KMS-11 (cell line): Measurements from ENCODE around the gene CAPS.

ENCODE experiments used
- H2AFZ ChIP-seq: fragments of 200-600 bp; sonication (generic); 2 replicates; pipeline ENCODE4 v1.6.1; 2016; ENCODE audit warnings: antibody characterized with exemption, mixed run types, low read depth
- H3K27ac ChIP-seq: fragments of 200-600 bp; sonication (generic); 2 replicates; pipeline ENCODE4 v1.6.1; 2016; ENCODE audit warnings: mild to moderate bottlenecking, mixed run types
- H3K27me3 ChIP-seq: fragments of 200-600 bp; sonication (generic); 2 replicates; pipeline ENCODE4 v1.6.1; 2017; ENCODE audit warnings: mild to moderate bottlenecking, low read depth, mixed run types, moderate library complexity; ENCODE audit not compliant: insufficient read depth
- H3K36me3 ChIP-seq: fragments of 200-600 bp; sonication (generic); 2 replicates; pipeline ENCODE4 v1.6.1; 2017; ENCODE audit warnings: mild to moderate bottlenecking, mixed run types; ENCODE audit not compliant: insufficient read depth
- H3K4me1 ChIP-seq: fragments of 200-600 bp; sonication (generic); 2 replicates; pipeline ENCODE4 v1.6.1; 2016; ENCODE audit warnings: mild to moderate bottlenecking, low read depth, mixed run types; ENCODE audit not compliant: poor library complexity, severe bottlenecking
- H3K4me2 ChIP-seq: fragments of 200-600 bp; sonication (generic); 2 replicates; pipeline ENCODE4 v1.7.0; 2016; ENCODE audit warnings: mild to moderate bottlenecking, mixed run types
- H3K4me3 ChIP-seq: fragments of 200-600 bp; sonication (generic); IDR thresholded peaks from 2 replicates; pipeline ENCODE4 v1.6.1; 2017; ENCODE audit warnings: low read depth, low read length, mixed read lengths; ENCODE audit not compliant: insufficient read depth
- H3K79me2 ChIP-seq: fragments of 200-600 bp; sonication (generic); 2 replicates; pipeline ENCODE4 v1.6.1; 2016; ENCODE audit warnings: low read depth, mixed run types; ENCODE audit not compliant: insufficient read depth
- H3K9ac ChIP-seq: fragments of 200-600 bp; sonication (generic); 2 replicates; pipeline ENCODE4 v1.6.1; 2016; ENCODE audit warnings: mild to moderate bottlenecking, mixed run types
- H4K20me1 ChIP-seq: fragments of 200-600 bp; sonication (generic); 2 replicates; pipeline ENCODE4 v1.6.1; 2016; ENCODE audit warnings: mild to moderate bottlenecking, mixed run types; ENCODE audit not compliant: insufficient read depth
- CTCF ChIP-seq: fragments of 200-600 bp; sonication (generic); conservative IDR thresholded peaks from 2 replicates; pipeline ENCODE4 v1.6.1; 2017; ENCODE audit warnings: low read depth, mild to moderate bottlenecking, antibody characterized with exemption, low read length, moderate library complexity, mixed read lengths

Gene CAPS

DNA sequence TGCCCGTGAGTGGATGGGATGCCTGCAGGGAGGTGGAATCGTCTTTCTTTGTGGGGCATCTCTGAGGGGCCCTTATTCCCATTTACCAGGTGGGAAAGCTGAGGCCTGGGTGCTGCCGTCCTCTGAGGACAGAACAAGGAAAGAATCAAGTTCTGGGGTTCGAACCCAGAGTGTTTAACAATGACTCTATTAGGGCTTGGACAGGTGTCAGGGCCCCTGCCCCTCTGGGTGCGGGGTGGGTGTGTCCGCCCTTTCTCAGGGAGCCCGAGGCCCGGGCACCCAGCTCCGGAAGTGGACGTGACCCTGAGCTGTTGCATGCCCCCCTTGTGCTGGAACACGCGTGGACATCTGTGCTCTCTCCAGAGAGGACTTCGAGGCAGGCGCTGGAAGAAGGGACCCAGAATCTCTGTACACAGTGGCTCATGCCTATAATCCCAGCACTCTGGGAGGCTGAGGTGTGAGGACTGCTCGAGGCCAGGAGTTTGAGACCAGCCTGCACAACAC is 21.2 kb upstream of the CAPS start:
- Histone ChIP-seq H4K20me1 (no peaks in the 10 kb centered on the region), H3K27ac (no peak overlapping the region), H3K4me3 (no peak overlapping the region), H3K36me3 (no peaks in the 10 kb centered on the region), H2AFZ (no peak overlapping the region), H3K27me3 (peaks cover 6% of the 10 kb centered on the region; the same call in 1 of the 2 replicates), H3K9ac (no peak overlapping the region), H3K4me1 (no peaks in the 10 kb centered on the region), H3K79me2 (no peaks in the 10 kb centered on the region), H3K4me2 (no peak overlapping the region)
- TF ChIP-seq CTCF, result no peak; the same call in 1 of the 2 replicates

DNA sequence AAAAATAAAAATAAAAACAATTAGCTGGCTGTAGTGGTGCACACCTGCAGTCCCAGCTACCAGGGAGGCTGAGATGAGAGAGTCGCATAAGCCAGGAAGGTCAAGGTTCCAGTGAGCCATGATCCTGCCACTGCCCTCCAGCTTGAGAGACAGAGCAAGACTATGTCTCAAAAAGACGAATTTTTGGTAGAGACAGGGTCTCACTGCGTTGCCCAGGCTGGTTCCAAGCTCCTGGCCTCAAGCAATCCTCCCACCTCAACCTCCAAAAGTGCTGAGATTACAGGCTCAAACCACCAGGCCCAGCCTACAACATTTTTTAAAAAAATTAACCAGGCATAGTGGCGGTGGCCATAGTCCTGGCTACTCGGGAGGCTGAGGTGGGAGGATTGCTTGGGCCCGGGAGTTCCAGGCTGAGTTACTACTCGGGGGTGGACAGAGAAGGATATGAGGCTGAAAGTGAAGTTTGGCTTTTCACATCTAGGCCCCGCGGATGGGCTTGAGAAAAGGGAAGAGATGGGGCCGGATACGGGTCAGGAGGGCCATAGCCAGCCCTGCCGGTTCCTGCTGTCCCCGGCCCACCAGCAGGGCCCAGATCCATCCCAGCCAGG is 20.7 kb upstream of the CAPS start:
- no peak overlapping the region for H3K4me3 ChIP-seq
- H3K36me3 ChIP-seq, result no peaks in the 10 kb centered on the region
- peaks cover 3% of the 10 kb centered on the region; the same call in 1 of the 2 replicates for H3K27me3 ChIP-seq
- no peak for TF ChIP-seq CTCF
- H3K4me2 ChIP-seq, result no peak overlapping the region
- H3K79me2 ChIP-seq, result peaks cover 5% of the 10 kb centered on the region; the same call in 1 of the 2 replicates
- H4K20me1 ChIP-seq, result no peaks in the 10 kb centered on the region
- no peak overlapping the region for H3K27ac ChIP-seq
- no peak overlapping the region for H2AFZ ChIP-seq
- H3K9ac ChIP-seq, result no peak overlapping the region
- H3K4me1 ChIP-seq, result no peaks in the 10 kb centered on the region

DNA sequence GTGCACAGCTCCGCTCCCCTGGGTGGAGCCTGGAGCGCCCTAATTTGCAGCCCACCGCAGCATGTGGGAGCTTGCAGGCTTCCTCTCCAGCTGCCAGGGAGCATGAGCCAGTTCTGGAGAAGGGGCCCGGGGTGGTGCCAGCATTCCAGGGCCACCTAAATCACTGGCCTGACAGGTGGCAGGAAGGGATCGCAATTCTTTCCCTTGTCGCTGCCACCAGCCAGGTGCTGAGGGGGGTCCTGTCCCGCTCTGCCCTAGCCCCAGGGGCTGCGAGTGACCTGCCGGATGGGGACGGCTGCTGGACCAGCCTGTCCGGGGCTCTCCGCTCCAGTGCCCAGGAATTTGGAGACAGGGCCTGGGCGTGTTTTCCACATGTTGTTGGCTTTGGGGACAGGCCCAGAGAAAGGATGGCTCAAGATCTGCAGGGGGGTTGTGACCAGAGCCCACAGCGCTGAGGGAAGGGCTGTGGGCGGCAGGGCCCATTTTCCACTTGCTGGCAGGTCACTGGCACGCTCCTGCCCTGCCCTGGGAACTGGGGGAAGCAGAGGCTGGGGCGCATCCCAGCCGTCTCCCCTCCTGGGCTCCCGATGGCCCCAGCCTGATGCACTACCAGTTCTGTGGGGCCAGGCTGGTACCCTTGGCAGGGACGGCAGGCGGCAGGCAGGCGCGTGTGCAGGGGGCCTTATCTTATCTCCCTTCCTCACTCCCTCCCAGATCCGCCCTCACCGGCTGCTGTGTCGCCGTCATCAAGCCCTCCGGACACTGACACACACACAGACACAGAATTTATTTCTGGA is 19.9 kb upstream of the CAPS start:
- Histone ChIP-seq H2AFZ (no peak overlapping the region), H3K4me3 (no peak overlapping the region), H3K4me2 (no peak overlapping the region), H3K27ac (no peak overlapping the region), H3K4me1 (no peaks in the 10 kb centered on the region), H3K36me3 (no peaks in the 10 kb centered on the region), H3K27me3 (no peaks in the 10 kb centered on the region; the same call in 1 of the 2 replicates), H3K9ac (no peak overlapping the region), H3K79me2 (peaks cover 5% of the 10 kb centered on the region; the same call in 1 of the 2 replicates), H4K20me1 (no peaks in the 10 kb centered on the region)
- no peak for TF ChIP-seq CTCF

DNA sequence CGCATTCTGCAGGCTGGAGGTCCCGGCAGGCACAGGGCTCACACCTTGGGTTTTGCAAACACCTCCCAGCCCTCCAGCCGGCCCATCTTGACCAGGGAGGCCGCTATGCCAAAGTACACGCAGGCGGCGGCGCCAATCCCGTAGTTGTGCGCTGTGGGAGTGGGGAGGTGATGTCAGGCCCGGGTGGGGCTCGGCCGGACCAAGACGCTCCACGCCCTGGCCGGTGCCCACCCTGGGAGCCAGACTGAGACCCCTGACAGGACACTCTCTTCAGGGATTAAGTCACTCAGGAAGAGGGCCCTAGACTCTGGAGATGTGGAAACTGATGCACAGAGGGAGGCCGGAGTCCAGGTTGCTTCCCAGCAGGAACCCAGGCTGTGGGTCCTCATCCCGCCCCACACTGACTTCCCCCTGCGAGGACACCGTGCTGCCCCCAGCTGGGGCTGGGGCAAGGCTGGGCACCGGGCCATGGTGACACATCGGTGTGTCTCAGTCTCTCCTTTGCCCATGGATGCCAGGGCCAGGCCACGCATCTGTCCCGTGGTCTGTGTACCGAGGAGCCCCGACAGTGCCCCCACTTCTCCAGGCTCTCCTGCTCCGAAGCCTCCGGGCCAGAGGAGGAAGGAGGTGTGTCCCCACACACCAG is 19.2 kb upstream of the CAPS start:
- no peaks in the 10 kb centered on the region for H3K27me3 ChIP-seq
- H3K79me2 ChIP-seq, result peaks cover 9% of the 10 kb centered on the region; the same call in 1 of the 2 replicates
- no peak overlapping the region for H3K9ac ChIP-seq
- no peaks in the 10 kb centered on the region for H3K4me1 ChIP-seq
- no peak overlapping the region for H3K4me2 ChIP-seq
- H3K36me3 ChIP-seq, result no peaks in the 10 kb centered on the region
- no peak overlapping the region for H3K27ac ChIP-seq
- no peak overlapping the region for H2AFZ ChIP-seq
- no peak overlapping the region for H3K4me3 ChIP-seq
- no peaks in the 10 kb centered on the region; the same call in 1 of the 2 replicates for H4K20me1 ChIP-seq
- TF ChIP-seq CTCF, result no peak
